OCI-LY1 (cell line): ENCODE measurements around the gene KCNMB2.

Source experiments
- H2AFZ ChIP-seq: fragments of 200-600 bp; sonication (generic), shearing (Covaris generic); 2 replicates; pipeline ENCODE4 v1.6.0; 2014; ENCODE audit warnings: antibody characterized with exemption, mild to moderate bottlenecking, low read length
- H3F3A ChIP-seq: fragments of 200-600 bp; sonication (generic), shearing (Covaris generic); 2 replicates; pipeline ENCODE4 v1.6.0; 2014; ENCODE audit warnings: mild to moderate bottlenecking, antibody characterized with exemption, low read length, moderate library complexity; ENCODE audit not compliant: insufficient read depth
- H3K27ac ChIP-seq: fragments of 200-600 bp; sonication (generic); 2 replicates; pipeline ENCODE4 v1.5.1; 2014; ENCODE audit warnings: low read length, mixed run types, mild to moderate bottlenecking, low read depth; ENCODE audit not compliant: poor library complexity, severe bottlenecking
- H3K27me3 ChIP-seq: fragments of 200-600 bp; sonication (generic); 2 replicates; pipeline ENCODE4 v1.6.0; 2014; ENCODE audit warnings: antibody characterized with exemption, mild to moderate bottlenecking, low read length, moderate library complexity; ENCODE audit not compliant: insufficient read depth
- H3K36me3 ChIP-seq: fragments of 200-600 bp; sonication (generic); 2 replicates; pipeline ENCODE4 v1.6.1; 2014; ENCODE audit warnings: mild to moderate bottlenecking, antibody characterized with exemption, low read length, moderate library complexity, mixed read lengths; ENCODE audit not compliant: insufficient read depth
- H3K4me1 ChIP-seq: fragments of 200-600 bp; sonication (generic); 2 replicates; pipeline ENCODE4 v1.5.1; 2014; ENCODE audit warnings: mild to moderate bottlenecking, low read length, moderate library complexity; ENCODE audit not compliant: insufficient read depth, severe bottlenecking
- H3K4me2 ChIP-seq: fragments of 200-600 bp; sonication (generic), shearing (Covaris generic); 2 replicates; pipeline ENCODE4 v1.6.1; 2014; ENCODE audit warnings: low read length
- H3K4me3 ChIP-seq: fragments of 200-600 bp; sonication (generic); 2 replicates; pipeline ENCODE4 v1.5.1; 2014; ENCODE audit warnings: low read length, low read depth, mild to moderate bottlenecking, mixed read lengths; ENCODE audit not compliant: poor library complexity, severe bottlenecking
- H3K79me2 ChIP-seq: fragments of 200-600 bp; shearing (Covaris generic); 2 replicates; pipeline ENCODE4 v1.6.1; 2016; ENCODE audit warnings: mixed run types, low read length, mixed read lengths; ENCODE audit not compliant: insufficient read depth
- H3K9ac ChIP-seq: fragments of 200-600 bp; sonication (generic), shearing (Covaris generic); 2 replicates; pipeline ENCODE4 v1.6.1; 2014; ENCODE audit warnings: mild to moderate bottlenecking, low read length, mixed read lengths
- H3K9me2 ChIP-seq: fragments of 200-600 bp; sonication (generic), shearing (Covaris generic); 2 replicates; pipeline ENCODE4 v1.6.1; 2014; ENCODE audit warnings: low read depth, mild to moderate bottlenecking, low read length, mixed read lengths
- H3K9me3 ChIP-seq: fragments of 200-600 bp; shearing (Covaris generic); 2 replicates; pipeline ENCODE4 v1.6.1; 2014; ENCODE audit warnings: low read length, mixed read lengths
- H4K20me1 ChIP-seq: fragments of 200-600 bp; sonication (generic), shearing (Covaris generic); 2 replicates; pipeline ENCODE4 v1.6.0; 2016; ENCODE audit warnings: mild to moderate bottlenecking, low read length; ENCODE audit not compliant: insufficient read depth
- EZH2 ChIP-seq: fragments of 200-600 bp; sonication (generic), shearing (Covaris generic); IDR thresholded peaks from 2 replicates; pipeline ENCODE4 v1.8.0; 2017; ENCODE audit warnings: borderline replicate concordance, mixed run types, mild to moderate bottlenecking, antibody characterized with exemption, low read length, moderate library complexity, mixed read lengths
- TF ChIP-seq, protein P1 (sequence below): fragments of 200-600 bp; sonication (generic), shearing (Covaris generic); IDR thresholded peaks from 2 replicates; pipeline ENCODE4 v1.5.1; 2017; ENCODE audit warnings: mild to moderate bottlenecking, antibody characterized with exemption, low read length, moderate library complexity, mixed read lengths

Gene KCNMB2

DNA sequence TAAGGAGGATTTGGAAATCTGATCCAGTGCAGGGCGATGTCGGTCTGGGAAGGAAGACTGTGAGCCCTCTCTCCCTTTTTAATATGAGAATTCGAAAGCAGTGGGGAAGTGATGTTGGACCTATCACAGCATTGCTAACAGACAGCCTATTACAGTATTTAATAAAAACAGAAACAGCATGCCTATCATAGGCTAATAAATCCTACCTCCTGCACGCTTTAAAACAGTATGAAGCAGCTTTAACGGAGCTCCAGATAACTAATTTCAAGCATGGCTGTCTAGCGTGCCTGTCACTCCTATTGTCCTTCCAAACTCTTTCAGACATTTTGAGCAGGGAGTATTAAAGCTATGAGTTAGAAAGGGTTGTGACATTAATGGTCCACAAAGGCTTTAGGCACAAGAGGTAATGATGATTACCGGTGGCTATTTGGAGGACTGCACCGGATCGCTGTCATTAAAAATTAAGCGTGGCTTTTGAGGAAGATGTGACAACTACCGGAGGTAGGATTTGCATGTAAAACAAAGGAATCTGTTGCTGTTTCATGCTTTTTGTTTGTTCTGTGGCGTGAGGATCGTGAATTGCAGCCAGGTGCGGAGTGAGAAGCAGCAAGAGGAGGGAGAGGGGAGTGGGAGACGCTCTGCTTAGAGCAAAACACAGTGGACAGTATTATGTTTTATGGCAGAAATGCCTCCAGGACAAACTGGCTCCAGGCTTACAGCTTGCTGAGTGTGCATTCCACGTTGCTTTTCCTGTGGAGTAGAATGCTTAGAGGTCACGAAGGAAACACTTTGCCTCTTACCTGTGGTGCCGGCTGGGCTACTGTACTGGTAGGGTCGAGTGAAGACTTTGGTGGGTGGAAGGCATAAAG lies at the start of gene KCNMB2:
Gene KCNMB2 (plus strand): TSS at position 226 of the 869 bp plus-strand sequence.
- Histone ChIP-seq H3K36me3 (no peaks in the 10 kb centered on the region), H3K9ac (no peak within 1 kb of the TSS), H4K20me1 (no peaks in the 10 kb centered on the region), H3F3A (no peaks in the 10 kb centered on the region), H3K4me1 (no peaks in the 10 kb centered on the region), H3K79me2 (no peaks in the 10 kb centered on the region), H3K4me3 (no peak within 1 kb of the TSS), H3K27ac (no peak within 1 kb of the TSS), H2AFZ (no peak within 1 kb of the TSS), H3K27me3 (no peaks in the 10 kb centered on the region), H3K4me2 (no peak within 1 kb of the TSS), H3K9me2 (no peaks in the 10 kb centered on the region), H3K9me3 (no peaks in the 10 kb centered on the region)
- TF ChIP-seq, protein P1, sequence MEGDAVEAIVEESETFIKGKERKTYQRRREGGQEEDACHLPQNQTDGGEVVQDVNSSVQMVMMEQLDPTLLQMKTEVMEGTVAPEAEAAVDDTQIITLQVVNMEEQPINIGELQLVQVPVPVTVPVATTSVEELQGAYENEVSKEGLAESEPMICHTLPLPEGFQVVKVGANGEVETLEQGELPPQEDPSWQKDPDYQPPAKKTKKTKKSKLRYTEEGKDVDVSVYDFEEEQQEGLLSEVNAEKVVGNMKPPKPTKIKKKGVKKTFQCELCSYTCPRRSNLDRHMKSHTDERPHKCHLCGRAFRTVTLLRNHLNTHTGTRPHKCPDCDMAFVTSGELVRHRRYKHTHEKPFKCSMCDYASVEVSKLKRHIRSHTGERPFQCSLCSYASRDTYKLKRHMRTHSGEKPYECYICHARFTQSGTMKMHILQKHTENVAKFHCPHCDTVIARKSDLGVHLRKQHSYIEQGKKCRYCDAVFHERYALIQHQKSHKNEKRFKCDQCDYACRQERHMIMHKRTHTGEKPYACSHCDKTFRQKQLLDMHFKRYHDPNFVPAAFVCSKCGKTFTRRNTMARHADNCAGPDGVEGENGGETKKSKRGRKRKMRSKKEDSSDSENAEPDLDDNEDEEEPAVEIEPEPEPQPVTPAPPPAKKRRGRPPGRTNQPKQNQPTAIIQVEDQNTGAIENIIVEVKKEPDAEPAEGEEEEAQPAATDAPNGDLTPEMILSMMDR = no peak
- TF ChIP-seq EZH2 = no peak

DNA sequence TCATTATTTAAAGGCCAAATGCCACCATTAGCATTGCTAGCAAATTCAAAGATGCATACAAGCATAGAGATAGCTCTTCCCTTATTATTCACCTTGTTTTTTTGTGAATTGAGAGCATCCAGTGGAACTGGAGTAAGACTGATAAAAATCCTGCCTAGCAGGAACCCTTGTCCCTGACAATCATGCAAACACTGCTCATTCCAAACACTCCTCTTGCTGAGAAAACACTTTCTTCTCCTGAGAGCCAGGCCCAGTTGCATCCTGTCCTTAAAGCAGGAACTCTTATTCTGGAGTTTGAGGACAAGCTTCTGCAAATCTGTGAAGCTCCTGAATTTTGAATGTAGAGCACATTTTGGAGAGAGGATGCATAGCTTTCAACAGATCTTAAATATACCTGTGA lies 49.3 kb upstream of the KCNMB2 start:
- Histone ChIP-seq H3K27ac (no peak overlapping the region), H3K9me2 (no peaks in the 10 kb centered on the region), H3K4me1 (no peaks in the 10 kb centered on the region), H3K4me2 (no peak overlapping the region), H4K20me1 (0 out of 2 replicates have a peak, but pooled peaks cover 3% of the 10 kb centered on the region), H3K27me3 (no peaks in the 10 kb centered on the region), H3K9me3 (no peaks in the 10 kb centered on the region), H3K79me2 (no peaks in the 10 kb centered on the region), H3F3A (no peaks in the 10 kb centered on the region), H2AFZ (no peak overlapping the region), H3K4me3 (no peak overlapping the region), H3K9ac (no peak overlapping the region), H3K36me3 (no peaks in the 10 kb centered on the region)
- TF ChIP-seq, protein P1 = no peak
- no peak for TF ChIP-seq EZH2

DNA sequence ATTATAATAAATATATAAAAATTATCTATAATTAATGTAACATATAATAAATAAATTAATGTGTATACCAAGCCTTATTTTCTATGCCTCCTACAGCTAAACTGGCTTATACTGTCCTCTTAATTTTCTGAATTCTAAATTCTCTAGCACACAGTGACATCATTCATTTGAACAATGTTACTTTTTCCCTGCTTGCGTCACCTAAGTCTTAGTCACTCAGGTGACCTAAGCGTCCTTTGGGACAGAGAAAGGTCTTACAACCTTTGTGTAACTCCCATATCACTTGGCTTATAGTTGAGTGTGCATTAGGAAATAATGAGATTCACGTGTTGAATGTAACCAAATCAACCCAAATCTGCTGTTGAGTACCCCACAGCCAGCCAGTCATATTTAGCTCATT lies 48.5 kb upstream of the KCNMB2 start:
- Histone ChIP-seq H3K27ac (no peak overlapping the region), H3K9ac (no peak overlapping the region)
- TF ChIP-seq, protein P1 = no peak
- no peak for TF ChIP-seq EZH2

More for the DNA sequence above, 48.5 kb upstream of the KCNMB2 start:
- no peaks in the 10 kb centered on the region for H3K9me3 ChIP-seq
- no peaks in the 10 kb centered on the region for H3K27me3 ChIP-seq
- no peak overlapping the region for H3K4me2 ChIP-seq
- H3F3A ChIP-seq = no peaks in the 10 kb centered on the region
- H3K36me3 ChIP-seq = no peaks in the 10 kb centered on the region
- no peak overlapping the region for H2AFZ ChIP-seq
- 0 out of 2 replicates have a peak, but pooled peaks cover 3% of the 10 kb centered on the region for H4K20me1 ChIP-seq
- no peaks in the 10 kb centered on the region for H3K79me2 ChIP-seq
- no peak overlapping the region for H3K4me3 ChIP-seq
- no peaks in the 10 kb centered on the region for H3K4me1 ChIP-seq
- no peaks in the 10 kb centered on the region for H3K9me2 ChIP-seq
